Liver (tissue), 9 donors: ENCODE results near the gene MRRF. TPM values are rescaled to one million over a fixed set of nuclear protein-coding genes. Genes with fewer than 3 reads are reported as not detected.

ENCODE experiments used
- DNase-seq: peaks from one replicate; pipeline ENCODE4 v3.0.0-alpha.2; 2017; ENCODE audit warnings: low spot score
- H3K27ac ChIP-seq, 2 donors: one replicate each; pipeline ENCODE4 v1.7.0; 2013; ENCODE audit warnings: inconsistent platforms in 2 of 2, low read length in 2 of 2, control low read depth in 1 of 2, low read depth in 1 of 2, mild to moderate bottlenecking in 1 of 2
- H3K27me3 ChIP-seq, 4 donors: one replicate each; pipeline versions ENCODE4 v1.6.1 to v1.7.0; 2013; ENCODE audit warnings: low read length in 3 of 4, inconsistent platforms in 1 of 4, mild to moderate bottlenecking in 1 of 4, moderate library complexity in 1 of 4; ENCODE audit not compliant: control insufficient read depth in 4 of 4, insufficient read depth in 4 of 4
- H3K36me3 ChIP-seq, 4 donors: one replicate each; pipeline versions ENCODE4 v1.6.1 to v1.7.0; 2013; ENCODE audit warnings: low read length in 3 of 4, mild to moderate bottlenecking in 3 of 4, low read depth in 1 of 4, moderate library complexity in 1 of 4; ENCODE audit not compliant: control insufficient read depth in 4 of 4, insufficient read depth in 3 of 4
- H3K4me1 ChIP-seq, 4 donors: one replicate each; pipeline versions ENCODE4 v1.6.1 to v1.7.0; 2013; ENCODE audit warnings: low read length in 3 of 4, mild to moderate bottlenecking in 3 of 4, moderate library complexity in 1 of 4; ENCODE audit not compliant: control insufficient read depth in 4 of 4, insufficient read depth in 4 of 4
- H3K4me3 ChIP-seq, 3 donors: one replicate each; pipeline versions ENCODE4 v1.6.1 to v1.7.0; 2013; ENCODE audit warnings: low read length in 3 of 3, control low read depth in 1 of 3, low read depth in 1 of 3, mild to moderate bottlenecking in 1 of 3
- H3K9ac ChIP-seq, 2 donors: one replicate each; pipeline ENCODE4 v1.7.0; 2013; ENCODE audit warnings: low read length in 2 of 2, mild to moderate bottlenecking in 2 of 2, moderate library complexity in 2 of 2, control low read depth in 1 of 2, low read depth in 1 of 2
- H3K9me3 ChIP-seq, 4 donors: one replicate each; pipeline versions ENCODE4 v1.6.1 to v1.7.0; 2013; ENCODE audit warnings: low read length in 3 of 4; ENCODE audit not compliant: control insufficient read depth in 4 of 4
- FOXA2 ChIP-seq: IDR thresholded peaks from 2 replicates; pipeline ENCODE4 v1.6.1; 2016; ENCODE audit warnings: antibody characterized with exemption
- GABPA ChIP-seq, 2 donors: IDR thresholded peaks in 1 of 2; conservative IDR thresholded peaks in 1 of 2; 2 replicates each; pipeline ENCODE4 v1.6.1; 2016; ENCODE audit warnings: antibody characterized with exemption in 2 of 2, mild to moderate bottlenecking in 1 of 2, moderate library complexity in 1 of 2
- HNF4A ChIP-seq, 2 donors: conservative IDR thresholded peaks; 2 replicates each; pipeline ENCODE4 v1.6.1; 2016; ENCODE audit warnings: antibody characterized with exemption in 2 of 2, mild to moderate bottlenecking in 2 of 2
- HNF4G ChIP-seq: IDR thresholded peaks from 2 replicates; pipeline ENCODE4 v1.6.1; 2016; ENCODE audit warnings: antibody characterized with exemption
- NR2F2 ChIP-seq: IDR thresholded peaks from 2 replicates; pipeline ENCODE4 v1.6.1; 2016; ENCODE audit warnings: antibody characterized with exemption
- TAF1 ChIP-seq: conservative IDR thresholded peaks from 2 replicates; pipeline ENCODE4 v1.6.1; 2016; ENCODE audit warnings: antibody characterized with exemption, mild to moderate bottlenecking
- YY1 ChIP-seq: IDR thresholded peaks from 2 replicates; pipeline ENCODE4 v1.6.1; 2016; ENCODE audit warnings: antibody characterized with exemption, mild to moderate bottlenecking
- WGBS: extraction: QIAGEN DNeasy Blood & Tissue Kit; methylation state at CpG from one replicate; pipeline ENCODE4 v1.1.7; 2013; 5-methylcytosine and 5-hydroxymethylcytosine counted together
- polyA plus RNA-seq, 2 donors: library from polyadenylated mRNA; stranded (reverse) in 1 of 2; unstranded in 1 of 2; fragments of 200-250 nt in 1 of 2; fragments of >200 nt in 1 of 2; fragmentation: Nextera tagmentation in 1 of 2; extraction: Ambion mirVana in 1 of 2; gene quantifications; one replicate each; pipeline versions ENCODE4 v1.2.1 to v1.2.3, GENCODE V29; 2013 to 2015
- total RNA-seq, 2 donors: library from RNA; depleted of rRNA; stranded (reverse); fragments of >200 nt; gene quantifications; one replicate each; pipeline ENCODE4 v1.2.3, GENCODE V29; 2014
- TF ChIP-seq, protein P1 (sequence below): fragments of 150-350 bp; IDR thresholded peaks from 2 replicates; pipeline ENCODE4 v1.5.1; 2017; ENCODE audit warnings: improper control_type of control experiment, low read depth, low read length; ENCODE audit not compliant: missing input control
- TF ChIP-seq, protein P2 (sequence below): IDR thresholded peaks from 2 replicates; pipeline ENCODE4 v1.6.1; 2016; ENCODE audit warnings: antibody characterized with exemption
- TF ChIP-seq, protein P3 (sequence below): IDR thresholded peaks from 2 replicates; pipeline ENCODE4 v1.6.1; 2016; ENCODE audit warnings: antibody characterized with exemption, mild to moderate bottlenecking
- donor health status: healthy.
- donor health status: healthy.
- donor health status: healthy.
- donor health status: healthy.
- donor health status: healthy.

The MRRF gene
- total and polyA plus RNA-seq, 4 donors = 15.4 to 30.9 (median 22.3) TPM

- no peaks in the 10 kb centered on the region for H3K27me3 ChIP-seq
- H3K9ac ChIP-seq = no peak overlapping the region
- H3K4me1 ChIP-seq = no peaks in the 10 kb centered on the region
- H3K27ac ChIP-seq = no peak overlapping the region
- peaks cover 3 to 22% (median 17%) of the 10 kb centered on the region in 4 donors for H3K36me3 ChIP-seq
- WGBS = 84% methylated on average over 5 of the region's 5 CpGs
- H3K4me3 ChIP-seq = no peak overlapping the region
- no peaks in the 10 kb centered on the region for H3K9me3 ChIP-seq
- no peak for TF ChIP-seq TAF1
- TF ChIP-seq, protein P1, sequence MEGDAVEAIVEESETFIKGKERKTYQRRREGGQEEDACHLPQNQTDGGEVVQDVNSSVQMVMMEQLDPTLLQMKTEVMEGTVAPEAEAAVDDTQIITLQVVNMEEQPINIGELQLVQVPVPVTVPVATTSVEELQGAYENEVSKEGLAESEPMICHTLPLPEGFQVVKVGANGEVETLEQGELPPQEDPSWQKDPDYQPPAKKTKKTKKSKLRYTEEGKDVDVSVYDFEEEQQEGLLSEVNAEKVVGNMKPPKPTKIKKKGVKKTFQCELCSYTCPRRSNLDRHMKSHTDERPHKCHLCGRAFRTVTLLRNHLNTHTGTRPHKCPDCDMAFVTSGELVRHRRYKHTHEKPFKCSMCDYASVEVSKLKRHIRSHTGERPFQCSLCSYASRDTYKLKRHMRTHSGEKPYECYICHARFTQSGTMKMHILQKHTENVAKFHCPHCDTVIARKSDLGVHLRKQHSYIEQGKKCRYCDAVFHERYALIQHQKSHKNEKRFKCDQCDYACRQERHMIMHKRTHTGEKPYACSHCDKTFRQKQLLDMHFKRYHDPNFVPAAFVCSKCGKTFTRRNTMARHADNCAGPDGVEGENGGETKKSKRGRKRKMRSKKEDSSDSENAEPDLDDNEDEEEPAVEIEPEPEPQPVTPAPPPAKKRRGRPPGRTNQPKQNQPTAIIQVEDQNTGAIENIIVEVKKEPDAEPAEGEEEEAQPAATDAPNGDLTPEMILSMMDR = no peak
- TF ChIP-seq, protein P2, sequence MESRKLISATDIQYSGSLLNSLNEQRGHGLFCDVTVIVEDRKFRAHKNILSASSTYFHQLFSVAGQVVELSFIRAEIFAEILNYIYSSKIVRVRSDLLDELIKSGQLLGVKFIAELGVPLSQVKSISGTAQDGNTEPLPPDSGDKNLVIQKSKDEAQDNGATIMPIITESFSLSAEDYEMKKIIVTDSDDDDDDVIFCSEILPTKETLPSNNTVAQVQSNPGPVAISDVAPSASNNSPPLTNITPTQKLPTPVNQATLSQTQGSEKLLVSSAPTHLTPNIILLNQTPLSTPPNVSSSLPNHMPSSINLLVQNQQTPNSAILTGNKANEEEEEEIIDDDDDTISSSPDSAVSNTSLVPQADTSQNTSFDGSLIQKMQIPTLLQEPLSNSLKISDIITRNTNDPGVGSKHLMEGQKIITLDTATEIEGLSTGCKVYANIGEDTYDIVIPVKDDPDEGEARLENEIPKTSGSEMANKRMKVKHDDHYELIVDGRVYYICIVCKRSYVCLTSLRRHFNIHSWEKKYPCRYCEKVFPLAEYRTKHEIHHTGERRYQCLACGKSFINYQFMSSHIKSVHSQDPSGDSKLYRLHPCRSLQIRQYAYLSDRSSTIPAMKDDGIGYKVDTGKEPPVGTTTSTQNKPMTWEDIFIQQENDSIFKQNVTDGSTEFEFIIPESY = no peak
- DNase-seq = no peak
Measured at GRCh38 chr9:122307061-122307460, 42.4 kb downstream of the MRRF start.

DNA sequence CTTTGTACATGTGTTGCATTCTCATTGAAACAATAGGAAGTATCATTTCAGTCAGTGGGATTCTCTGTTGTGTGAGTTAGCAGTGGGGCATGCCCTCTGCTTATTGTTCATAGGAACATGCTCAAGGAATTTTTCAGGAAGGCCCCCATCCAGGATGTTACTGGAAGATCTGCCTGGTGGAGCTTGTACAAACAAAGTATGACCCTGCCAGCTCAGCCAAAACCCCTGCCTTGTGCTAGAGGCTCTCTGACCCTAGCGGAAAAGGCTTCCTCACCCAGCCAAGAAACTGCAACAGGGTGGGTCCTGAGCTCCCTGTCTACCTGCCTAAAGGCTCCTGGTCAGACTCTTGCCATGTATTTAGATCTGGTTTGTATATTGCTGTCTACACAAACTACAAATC lies 43.2 kb downstream of the MRRF start:
- H3K9ac ChIP-seq = no peak overlapping the region
- H3K36me3 ChIP-seq = peaks cover 5 to 27% (median 17%) of the 10 kb centered on the region in 4 donors
- no peak for DNase-seq
- TF ChIP-seq NR2F2 = peak; percentile 91
- TF ChIP-seq, protein P3, sequence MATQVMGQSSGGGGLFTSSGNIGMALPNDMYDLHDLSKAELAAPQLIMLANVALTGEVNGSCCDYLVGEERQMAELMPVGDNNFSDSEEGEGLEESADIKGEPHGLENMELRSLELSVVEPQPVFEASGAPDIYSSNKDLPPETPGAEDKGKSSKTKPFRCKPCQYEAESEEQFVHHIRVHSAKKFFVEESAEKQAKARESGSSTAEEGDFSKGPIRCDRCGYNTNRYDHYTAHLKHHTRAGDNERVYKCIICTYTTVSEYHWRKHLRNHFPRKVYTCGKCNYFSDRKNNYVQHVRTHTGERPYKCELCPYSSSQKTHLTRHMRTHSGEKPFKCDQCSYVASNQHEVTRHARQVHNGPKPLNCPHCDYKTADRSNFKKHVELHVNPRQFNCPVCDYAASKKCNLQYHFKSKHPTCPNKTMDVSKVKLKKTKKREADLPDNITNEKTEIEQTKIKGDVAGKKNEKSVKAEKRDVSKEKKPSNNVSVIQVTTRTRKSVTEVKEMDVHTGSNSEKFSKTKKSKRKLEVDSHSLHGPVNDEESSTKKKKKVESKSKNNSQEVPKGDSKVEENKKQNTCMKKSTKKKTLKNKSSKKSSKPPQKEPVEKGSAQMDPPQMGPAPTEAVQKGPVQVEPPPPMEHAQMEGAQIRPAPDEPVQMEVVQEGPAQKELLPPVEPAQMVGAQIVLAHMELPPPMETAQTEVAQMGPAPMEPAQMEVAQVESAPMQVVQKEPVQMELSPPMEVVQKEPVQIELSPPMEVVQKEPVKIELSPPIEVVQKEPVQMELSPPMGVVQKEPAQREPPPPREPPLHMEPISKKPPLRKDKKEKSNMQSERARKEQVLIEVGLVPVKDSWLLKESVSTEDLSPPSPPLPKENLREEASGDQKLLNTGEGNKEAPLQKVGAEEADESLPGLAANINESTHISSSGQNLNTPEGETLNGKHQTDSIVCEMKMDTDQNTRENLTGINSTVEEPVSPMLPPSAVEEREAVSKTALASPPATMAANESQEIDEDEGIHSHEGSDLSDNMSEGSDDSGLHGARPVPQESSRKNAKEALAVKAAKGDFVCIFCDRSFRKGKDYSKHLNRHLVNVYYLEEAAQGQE = no peak
- no peak overlapping the region for H3K4me3 ChIP-seq
- no peaks in the 10 kb centered on the region for H3K9me3 ChIP-seq
- no peak overlapping the region for H3K27ac ChIP-seq
- no peaks in the 10 kb centered on the region for H3K4me1 ChIP-seq
- 88% methylated on average over 1 of the region's 1 CpG for WGBS
- no peaks in the 10 kb centered on the region for H3K27me3 ChIP-seq

GRCh38 chr9:122309861-122310260 lies 45.2 kb downstream of the MRRF start:
- Histone ChIP-seq H3K9me3 (no peaks in the 10 kb centered on the region), H3K36me3 (peaks cover 11 to 39% (median 31%) of the 10 kb centered on the region in 4 donors), H3K27ac (no peak overlapping the region), H3K4me1 (no peaks in the 10 kb centered on the region), H3K27me3 (no peaks in the 10 kb centered on the region), H3K9ac (no peak overlapping the region), H3K4me3 (no peak overlapping the region)
- TF ChIP-seq, protein P2 = no peak
- TF ChIP-seq YY1 (no peak), GABPA (IDR thresholded peaks at IDR 0.05 in 1 of 2, conservative IDR thresholded peaks at IDR 0.05 in 1 of 2) (no peak), FOXA2 (no peak), NR2F2 (no peak), HNF4G (no peak), HNF4A (conservative IDR thresholded peaks at IDR 0.05) (no peak)
- TF ChIP-seq, protein P1 = no peak
- no peak for DNase-seq
- WGBS = 92% methylated on average over 2 of the region's 2 CpGs
